GM12892 (cell line): ENCODE data around the gene PCBP2.

Experiments used
- POLR2A ChIP-seq: IDR thresholded peaks from 2 replicates; pipeline ENCODE4 v1.6.1; 2011; ENCODE audit warnings: low read depth, low read length, control low read depth
- POLR2AphosphoS5 ChIP-seq: IDR thresholded peaks from 2 replicates; pipeline ENCODE4 v1.6.1; 2011; ENCODE audit warnings: low read depth, low read length, control low read depth
- TAF1 ChIP-seq: IDR thresholded peaks from 2 replicates; pipeline ENCODE4 v1.6.1; 2011; ENCODE audit warnings: low read depth, mild to moderate bottlenecking, control low read depth, low read length, borderline replicate concordance

GRCh38 chr12:53430116-53430515 is 21.8 kb upstream of the PCBP2 start:
- TF ChIP-seq POLR2AphosphoS5 (no peak), POLR2A (no peak), TAF1 (no peak)
